Erythroblast (primary cell): ENCODE data around the gene HSD17B14.

Experiments used
- GATA1 ChIP-seq: IDR thresholded peaks from 2 replicates; pipeline ENCODE4 v1.6.1; 2011; ENCODE audit warnings: low read depth, mild to moderate bottlenecking, control low read depth, low read length, moderate library complexity
- POLR2A ChIP-seq: IDR thresholded peaks from 2 replicates; pipeline ENCODE4 v1.6.1; 2011; ENCODE audit warnings: mild to moderate bottlenecking, low read length

GRCh38 chr19:48780631-48781391 lies 55.5 kb downstream of the HSD17B14 start:
- TF ChIP-seq POLR2A (no peak), GATA1 (no peak)
